ENCODE measurements around the gene TSPAN13. TPM values are rescaled to one million over a fixed set of nuclear protein-coding genes. Genes with fewer than 3 reads are reported as not detected.

The TSPAN13 gene
- total RNA-seq, 4 donors from 2014 or later, result 2.1 to 8.8 (median 6.5) TPM

GRCh38 chr7:16738011-16738688, 15.4 kb upstream of the TSPAN13 start:
- no peaks in the 10 kb centered on the region for H3K27me3 ChIP-seq
- no peak overlapping the region for H3K27ac ChIP-seq (replicated peaks in 1 of 4)
- H3K9me3 ChIP-seq, result no peaks in the 10 kb centered on the region
- DNase-seq (ENCODE audit: extremely low spot score), result no peak
- 94% methylated on average over 5 of the region's 5 CpGs for WGBS
- no peak for TF ChIP-seq POLR2AphosphoS5 (IDR thresholded peaks at IDR 0.05)
- no peak for TF ChIP-seq CTCF (IDR thresholded peaks at IDR 0.05)
- peaks cover 0 to 5% (median under 1%) of the 10 kb centered on the region in 4 donors for H3K4me1 ChIP-seq
- intact Hi-C loops (cut with DNase I), result no loop called here
- no peaks in the 10 kb centered on the region for H3K36me3 ChIP-seq
- no peak overlapping the region for H3K4me3 ChIP-seq

- peak in 1 of 2 donors; percentile 14 for TF ChIP-seq POLR2AphosphoS5 (IDR thresholded peaks at IDR 0.05)
- TF ChIP-seq CTCF (IDR thresholded peaks at IDR 0.05), result no peak
- no peak for TF ChIP-seq POLR2A (IDR thresholded peaks at IDR 0.05; ENCODE audit: low read depth)
- no peak for TF ChIP-seq EP300 (IDR thresholded peaks at IDR 0.05)
- DNase-seq (ENCODE audit: extremely low spot score), result no peak
- no peak overlapping the region for H3K27ac ChIP-seq (replicated peaks in 1 of 4)
- peaks cover 0 to 17% (median 5%) of the 10 kb centered on the region in 4 donors for H3K4me1 ChIP-seq
- H3K4me3 ChIP-seq, result no peak overlapping the region
- H3K9me3 ChIP-seq, result no peaks in the 10 kb centered on the region
- intact Hi-C loops (cut with DNase I), result no loop called here
- 62% methylated on average over 6 of the region's 6 CpGs for WGBS
- no peaks in the 10 kb centered on the region for H3K27me3 ChIP-seq
- H3K36me3 ChIP-seq, result no peaks in the 10 kb centered on the region
These were observed 13.5 kb upstream of the TSPAN13 start for GRCh38 chr7:16739863-16740622.

- intact Hi-C loops (cut with DNase I), result no loop called here
- WGBS, result 91% methylated on average over 3 of the region's 3 CpGs
- Histone ChIP-seq H3K27me3 (no peaks in the 10 kb centered on the region), H3K36me3 (no peaks in the 10 kb centered on the region), H3K4me1 (peaks cover 0 to 17% (median 5%) of the 10 kb centered on the region in 4 donors), H3K27ac (replicated peaks in 1 of 4) (no peak overlapping the region), H3K4me3 (no peak overlapping the region), H3K9me3 (no peaks in the 10 kb centered on the region)
- TF ChIP-seq POLR2AphosphoS5 (IDR thresholded peaks at IDR 0.05) (no peak), POLR2A (IDR thresholded peaks at IDR 0.05; ENCODE audit: low read depth) (no peak), CTCF (IDR thresholded peaks at IDR 0.05) (no peak), EP300 (IDR thresholded peaks at IDR 0.05) (no peak)
- no peak for DNase-seq (ENCODE audit: extremely low spot score)
These were observed 13.0 kb upstream of the TSPAN13 start for GRCh38 chr7:16740623-16740953.

- no peaks in the 10 kb centered on the region for H3K36me3 ChIP-seq
- H3K27ac ChIP-seq (replicated peaks in 1 of 4), result no peak overlapping the region
- intact Hi-C loops (cut with DNase I), result no loop called here
- TF ChIP-seq EP300 (IDR thresholded peaks at IDR 0.05) (no peak), CTCF (IDR thresholded peaks at IDR 0.05) (no peak), POLR2AphosphoS5 (IDR thresholded peaks at IDR 0.05) (no peak), POLR2A (IDR thresholded peaks at IDR 0.05; ENCODE audit: low read depth) (no peak)
- H3K4me3 ChIP-seq, result no peak overlapping the region
- 28% methylated on average over 1 of the region's 1 CpG for WGBS
- no peaks in the 10 kb centered on the region for H3K9me3 ChIP-seq
- peaks cover 0 to 17% (median 5%) of the 10 kb centered on the region in 4 donors for H3K4me1 ChIP-seq
- no peak for DNase-seq (ENCODE audit: extremely low spot score)
- H3K27me3 ChIP-seq, result no peaks in the 10 kb centered on the region
These were observed 12.6 kb upstream of the TSPAN13 start for GRCh38 chr7:16740996-16741395.
